Tibial artery (tissue), 4 donors: ENCODE data around the gene FRMD4A.

ENCODE experiments used
- DNase-seq, 2 donors: peaks; one replicate each; pipeline ENCODE4 v3.0.0-alpha.2; 2019
- H3K27ac ChIP-seq, 2 donors: fragments of 200-600 bp; sonication (generic) in 1 of 2; 1 replicate in 1 of 2; 2 replicates in 1 of 2; pipeline ENCODE4 v1.5.1; 2018 to 2019; ENCODE audit warnings: mild to moderate bottlenecking in 1 of 2
- H3K27me3 ChIP-seq, 2 donors: fragments of 200-600 bp; sonication (generic) in 1 of 2; one replicate each; pipeline versions ENCODE4 v1.5.1 to v1.6.0; 2016 to 2019
- H3K36me3 ChIP-seq, 3 donors: fragments of 200-600 bp; sonication (generic) in 2 of 3; one replicate each; pipeline ENCODE4 v1.5.1; 2016 to 2019; ENCODE audit warnings: mild to moderate bottlenecking in 2 of 3
- H3K4me1 ChIP-seq, 4 donors: fragments of 200-600 bp; sonication (generic) in 2 of 4; 1 replicate in 3 of 4; 2 replicates in 1 of 4; pipeline ENCODE4 v1.5.1; 2016 to 2019
- H3K4me3 ChIP-seq, 2 donors: fragments of 200-600 bp; sonication (generic) in 1 of 2; 1 replicate in 1 of 2; 2 replicates in 1 of 2; pipeline ENCODE4 v1.5.1; 2018 to 2019; ENCODE audit warnings: mild to moderate bottlenecking in 2 of 2
- H3K9me3 ChIP-seq, 3 donors: fragments of 200-600 bp; sonication (generic) in 1 of 3; one replicate each; pipeline ENCODE4 v1.5.1; 2016 to 2019
- CTCF ChIP-seq, 2 experiments: fragments of 200-600 bp in 1 of 2; fragments of 450-650 bp in 1 of 2; IDR thresholded peaks; one replicate each; pipeline ENCODE4 v1.5.1; 2017 to 2019; ENCODE audit warnings: antibody characterized with exemption in 2 of 2, mild to moderate bottlenecking in 1 of 2, moderate library complexity in 1 of 2
- intact Hi-C: fragments of 100-400 bp; cut with DNase I; formaldehyde crosslinking; loops from one replicate; pipeline ENCODE4 v1.15.0; 2023; ENCODE audit warnings: low total_unique reads

The FRMD4A gene

DNA sequence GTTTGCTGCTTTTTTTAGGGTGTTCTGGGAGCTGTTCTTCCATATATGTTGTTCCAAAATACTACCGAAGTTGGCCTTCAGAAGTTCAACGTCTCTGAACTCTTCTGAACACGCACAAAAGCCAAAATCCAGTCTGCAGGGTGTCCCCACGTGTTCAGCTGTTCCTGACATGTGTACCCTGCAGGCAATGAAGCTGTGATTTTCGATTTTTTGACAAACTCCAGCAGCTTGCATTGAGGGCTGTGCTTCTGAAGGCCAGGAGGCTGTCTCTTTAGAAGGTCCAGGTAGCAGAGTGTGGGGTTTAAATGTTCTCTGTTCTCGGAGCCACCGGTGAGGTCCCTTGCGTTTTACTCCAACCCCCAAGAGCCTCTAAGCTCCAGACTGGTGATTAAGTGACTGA lies 598.9 kb downstream of the FRMD4A start:
- Histone ChIP-seq H3K27ac (no peak overlapping the region), H3K27me3 (no peaks in the 10 kb centered on the region), H3K36me3 (peaks cover 13 to 58% (median 55%) of the 10 kb centered on the region in 3 donors), H3K4me3 (no peak overlapping the region), H3K4me1 (no peaks in the 10 kb centered on the region), H3K9me3 (no peaks in the 10 kb centered on the region)
- intact Hi-C loops: no loop called here
- DNase-seq: no peak
- no peak for TF ChIP-seq CTCF (IDR thresholded peaks at IDR 0.05)

- DNase-seq: peak in 1 of 2 donors; percentile 7
- no peak overlapping the region for H3K27ac ChIP-seq
- no peaks in the 10 kb centered on the region for H3K9me3 ChIP-seq
- H3K4me3 ChIP-seq: no peak overlapping the region
- intact Hi-C loops: no loop called here
- H3K27me3 ChIP-seq: no peaks in the 10 kb centered on the region
- peaks cover 12 to 54% (median 53%) of the 10 kb centered on the region in 3 donors for H3K36me3 ChIP-seq
- H3K4me1 ChIP-seq: no peaks in the 10 kb centered on the region
- no peak for TF ChIP-seq CTCF (IDR thresholded peaks at IDR 0.05)
Observed at GRCh38 chr10:13730956-13731355, 599.8 kb downstream of the FRMD4A start.

- Histone ChIP-seq H3K27ac (no peak overlapping the region), H3K36me3 (peaks cover 12 to 50% (median 49%) of the 10 kb centered on the region in 3 donors), H3K4me1 (peaks cover 0 to 3% (median 0%) of the 10 kb centered on the region in 4 donors), H3K4me3 (no peak overlapping the region), H3K27me3 (no peaks in the 10 kb centered on the region), H3K9me3 (no peaks in the 10 kb centered on the region)
- no peak for TF ChIP-seq CTCF (IDR thresholded peaks at IDR 0.05)
- intact Hi-C loops: no loop called here
- DNase-seq: no peak
Observed at GRCh38 chr10:13730306-13730652, 600.4 kb downstream of the FRMD4A start.

DNA sequence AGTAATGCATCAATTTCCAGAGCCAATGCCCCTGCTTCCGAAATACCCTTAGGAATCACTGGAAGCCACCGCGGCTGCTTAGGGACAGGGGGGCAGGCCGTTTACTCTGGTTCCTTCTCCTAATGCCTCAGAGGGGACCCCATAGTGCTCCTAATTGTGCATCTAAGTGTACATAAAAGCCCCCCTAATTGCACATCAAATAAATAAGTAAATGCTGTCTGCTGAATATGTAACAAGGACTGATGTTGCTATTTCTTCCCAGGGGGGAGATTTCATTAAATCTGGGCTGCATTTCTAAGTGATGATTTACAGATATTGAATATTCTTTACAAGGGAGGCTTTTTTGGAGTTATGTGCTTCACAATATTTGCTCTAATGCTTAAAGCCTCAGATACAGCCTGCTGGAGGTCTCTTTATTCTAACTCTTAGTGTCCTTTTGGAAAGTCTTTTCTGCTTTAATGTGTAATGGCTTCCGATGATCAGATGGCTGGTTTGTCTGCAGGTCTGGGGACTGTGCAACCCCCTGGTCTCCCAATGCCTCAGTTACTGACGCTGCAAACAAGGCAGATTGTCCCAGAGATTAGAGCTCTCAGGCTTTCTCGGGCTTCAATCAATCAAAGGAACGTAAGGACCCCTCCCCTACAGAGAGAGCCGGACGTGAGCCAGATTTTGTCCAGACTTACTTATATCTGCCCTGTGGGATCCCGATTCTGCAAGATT lies 601.0 kb downstream of the FRMD4A start:
- Histone ChIP-seq H3K9me3 (no peaks in the 10 kb centered on the region), H3K36me3 (peaks cover 12 to 49% (median 48%) of the 10 kb centered on the region in 3 donors), H3K27ac (no peak overlapping the region), H3K4me3 (no peak overlapping the region), H3K4me1 (peaks cover 0 to 8% (median 0%) of the 10 kb centered on the region in 4 donors), H3K27me3 (no peaks in the 10 kb centered on the region)
- DNase-seq: no peak
- TF ChIP-seq CTCF (IDR thresholded peaks at IDR 0.05): no peak
- intact Hi-C loops: no loop called here

GRCh38 chr10:13728898-13729535 lies 601.7 kb downstream of the FRMD4A start:
- Histone ChIP-seq H3K36me3 (peaks cover 12 to 50% (median 47%) of the 10 kb centered on the region in 3 donors), H3K4me3 (no peak overlapping the region), H3K4me1 (peaks cover 0 to 12% (median 0%) of the 10 kb centered on the region in 4 donors), H3K9me3 (no peaks in the 10 kb centered on the region), H3K27me3 (no peaks in the 10 kb centered on the region), H3K27ac (no peak overlapping the region)
- no peak for DNase-seq
- TF ChIP-seq CTCF (IDR thresholded peaks at IDR 0.05): no peak
- intact Hi-C loops: no loop called here
